Calu3 (cell line): ENCODE results near the gene TRIM44. TPM values are rescaled to one million over a fixed set of nuclear protein-coding genes. Genes with fewer than 3 reads are reported as not detected.

Experiments
- BruUV-seq: library from RNA; stranded (reverse); fragments of 400-500 nt; replicated peaks from 2 replicates; lab custom pipeline; 2021; lab: Mats Ljungman, UMichigan
- CTCF ChIA-PET: fragments of 300-600 bp; sonication (Branson Sonifier 250); formaldehyde crosslinking; loops from one replicate; lab custom pipeline; 2022; ENCODE audit warnings: antibody characterized with exemption; lab: Charles Lee
- DNase-seq: peaks from one replicate; pipeline ENCODE4 v3.0.0; 2022
- H3K27ac Mint-ChIP-seq: one replicate; pipeline ENCODE4 v1.8.0; 2022; ENCODE audit warnings: mixed read lengths; ENCODE audit not compliant: unreplicated experiment
- H3K27me3 Mint-ChIP-seq: one replicate; pipeline ENCODE4 v1.8.0; 2022; ENCODE audit warnings: mixed read lengths; ENCODE audit not compliant: unreplicated experiment
- H3K36me3 Mint-ChIP-seq: one replicate; pipeline ENCODE4 v1.8.0; 2022; ENCODE audit warnings: mild to moderate bottlenecking, moderate library complexity, mixed read lengths; ENCODE audit not compliant: insufficient read depth, unreplicated experiment
- H3K4me1 Mint-ChIP-seq: one replicate; pipeline ENCODE4 v1.8.0; 2022; ENCODE audit warnings: mild to moderate bottlenecking, low read depth, mixed read lengths; ENCODE audit not compliant: unreplicated experiment
- H3K4me3 Mint-ChIP-seq: one replicate; pipeline ENCODE4 v1.8.0; 2022; ENCODE audit warnings: mild to moderate bottlenecking, low read depth, moderate library complexity, mixed read lengths; ENCODE audit not compliant: unreplicated experiment
- H3K9me3 Mint-ChIP-seq: one replicate; pipeline ENCODE4 v1.8.0; 2022; ENCODE audit warnings: low read depth, mixed read lengths; ENCODE audit not compliant: unreplicated experiment
- CTCF ChIP-seq: fragments of 200-600 bp; IDR thresholded peaks from one replicate; pipeline ENCODE4 v1.8.0; 2022; ENCODE audit warnings: antibody characterized with exemption; ENCODE audit not compliant: unreplicated experiment
- intact Hi-C: fragments of 100-400 bp; cut with micrococcal nuclease; formaldehyde crosslinking; loops from one replicate; pipeline ENCODE4 v1.10.0; 2022; ENCODE audit not compliant: unreplicated experiment
- total RNA-seq: library from RNA; stranded (reverse); gene quantifications from 2 replicates; pipeline ENCODE4 v1.2.3, GENCODE V29; 2022

Gene TRIM44
- total RNA-seq, 1 experiment from 2014 or later: 71.3 TPM

GRCh38 chr11:35623621-35624168 is 38.9 kb upstream of the TRIM44 start:
- TF ChIP-seq CTCF: no peak
- H3K27ac Mint-ChIP-seq: no peak overlapping the region
- no peak for DNase-seq
- H3K36me3 Mint-ChIP-seq: peaks cover 20% of the 10 kb centered on the region
- H3K27me3 Mint-ChIP-seq: no peaks in the 10 kb centered on the region
- CTCF ChIA-PET: interaction anchor here (1.3 kb wide), 1 partner anchor 14 kb away, joined by 3 read pairs; no protein-coding TSS in a partner anchor
- peaks cover 20% of the 10 kb centered on the region for H3K4me1 Mint-ChIP-seq
- intact Hi-C loops: loop anchor here (10.0 kb wide), 1 partner anchor 111 kb away; no protein-coding TSS in a partner anchor
- no peak overlapping the region for H3K4me3 Mint-ChIP-seq
- peaks cover 3% of the 10 kb centered on the region for H3K9me3 Mint-ChIP-seq
- no TSS peak for BruUV-seq

- no peak overlapping the region for H3K4me3 Mint-ChIP-seq
- H3K36me3 Mint-ChIP-seq: peaks cover 14% of the 10 kb centered on the region
- H3K27me3 Mint-ChIP-seq: no peaks in the 10 kb centered on the region
- CTCF ChIA-PET: interaction anchor here (1.3 kb wide), 1 partner anchor 14 kb away, joined by 3 read pairs; no protein-coding TSS in a partner anchor
- no peak for TF ChIP-seq CTCF
- peaks cover 26% of the 10 kb centered on the region for H3K4me1 Mint-ChIP-seq
- intact Hi-C loops: loop anchor here (10.0 kb wide), 1 partner anchor 110 kb away; no protein-coding TSS in a partner anchor
- DNase-seq: no peak
- BruUV-seq: no TSS peak
- peaks cover 3% of the 10 kb centered on the region for H3K9me3 Mint-ChIP-seq
- no peak overlapping the region for H3K27ac Mint-ChIP-seq
These were observed 38.3 kb upstream of the TRIM44 start for GRCh38 chr11:35624316-35624715.

- H3K36me3 Mint-ChIP-seq: peaks cover 11% of the 10 kb centered on the region
- no peak for TF ChIP-seq CTCF
- intact Hi-C loops: loop anchor here (10.0 kb wide), 1 partner anchor 110 kb away; no protein-coding TSS in a partner anchor
- H3K9me3 Mint-ChIP-seq: peaks cover 3% of the 10 kb centered on the region
- CTCF ChIA-PET: interaction anchor here (1.3 kb wide), 1 partner anchor 13 kb away, joined by 3 read pairs; no protein-coding TSS in a partner anchor
- no peak for DNase-seq
- H3K27ac Mint-ChIP-seq: no peak overlapping the region
- H3K27me3 Mint-ChIP-seq: no peaks in the 10 kb centered on the region
- peaks cover 31% of the 10 kb centered on the region for H3K4me1 Mint-ChIP-seq
- no TSS peak for BruUV-seq
- H3K4me3 Mint-ChIP-seq: no peak overlapping the region
These were observed 37.8 kb upstream of the TRIM44 start for GRCh38 chr11:35624781-35625180.

DNA sequence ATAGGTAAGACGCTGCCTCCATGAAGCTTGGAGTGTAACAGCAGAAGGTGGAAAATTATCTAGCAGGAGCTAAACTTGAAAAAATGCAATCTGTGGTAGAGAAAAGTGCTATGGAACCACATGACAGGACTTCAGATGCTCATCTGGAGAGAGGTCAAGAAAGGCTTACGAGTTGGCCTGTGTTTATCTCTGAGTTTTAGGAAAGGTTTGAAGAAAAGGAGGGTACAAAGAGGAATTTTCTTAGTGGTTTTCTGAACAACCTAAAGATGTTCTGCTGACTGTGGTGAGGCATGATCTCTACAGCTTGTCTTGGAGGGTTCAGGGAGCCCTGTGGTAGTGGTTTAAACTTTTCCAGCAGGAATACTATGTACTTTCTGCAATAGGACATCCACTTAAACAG is 36.1 kb upstream of the TRIM44 start:
- Mint-ChIP-seq H3K27me3 (no peaks in the 10 kb centered on the region), H3K4me1 (peaks cover 39% of the 10 kb centered on the region), H3K9me3 (peaks cover 4% of the 10 kb centered on the region), H3K36me3 (peaks cover 6% of the 10 kb centered on the region), H3K27ac (no peak overlapping the region), H3K4me3 (no peak overlapping the region)
- intact Hi-C loops: loop anchor here (10.0 kb wide), 1 partner anchor 108 kb away; no protein-coding TSS in a partner anchor
- BruUV-seq: no TSS peak
- CTCF ChIA-PET: no interaction called here
- DNase-seq: no peak
- TF ChIP-seq CTCF: no peak
